H1 (cell line): ENCODE data around the gene CRNN. TPM values are rescaled to one million over a fixed set of nuclear protein-coding genes. Genes with fewer than 3 reads are reported as not detected.

Experiments used
- CTCF ChIA-PET: fragments of 300-600 bp; sonication (Branson Sonifier 250); formaldehyde crosslinking; loops from one replicate; lab custom pipeline; 2021; ENCODE audit not compliant: partially characterized antibody; lab: Charles Lee
- POLR2A ChIA-PET: fragments of 300-600 bp; sonication (Branson Sonifier 250); formaldehyde crosslinking; loops from one replicate; lab custom pipeline; 2021; ENCODE audit warnings: inconsistent platforms; ENCODE audit not compliant: partially characterized antibody; lab: Charles Lee
- DNase-seq, 2 experiments: peaks; one replicate each; pipeline versions ENCODE4 v3.0.0 to v3.0.0-alpha.2; 2010 to 2022; ENCODE audit warnings: low spot score in 2 of 2, low read depth in 1 of 2, mixed read lengths in 1 of 2
- FAIRE-seq: peaks from 2 replicates; lab custom pipeline; 2011; peaks lifted over from hg19 to GRCh38; lab: Jason Lieb, UNC
- H2AFZ ChIP-seq: 2 replicates; pipeline ENCODE4 v1.8.1; 2012; ENCODE audit warnings: low read length, inconsistent platforms
- H2AK5ac ChIP-seq: 2 replicates; pipeline ENCODE4 v1.6.1; 2013; ENCODE audit warnings: low read depth, low read length
- H2BK120ac ChIP-seq: replicated peaks from 2 replicates; pipeline ENCODE3; 2013; ENCODE audit warnings: low read depth, low read length, inconsistent platforms
- H2BK12ac ChIP-seq: 2 replicates; pipeline ENCODE4 v1.6.1; 2013; ENCODE audit warnings: low read depth, low read length
- H2BK15ac ChIP-seq: 2 replicates; pipeline ENCODE4 v1.6.1; 2013; ENCODE audit warnings: low read length
- H2BK20ac ChIP-seq: 2 replicates; pipeline ENCODE4 v1.6.1; 2013; ENCODE audit warnings: low read length
- H2BK5ac ChIP-seq: 2 replicates; pipeline ENCODE4 v1.6.1; 2013; ENCODE audit warnings: low read depth, low read length
- H3K14ac ChIP-seq: 2 replicates; pipeline ENCODE4 v1.6.1; 2013; ENCODE audit warnings: inconsistent platforms; ENCODE audit not compliant: insufficient read length
- H3K18ac ChIP-seq: 2 replicates; pipeline ENCODE4 v1.6.1; 2013; ENCODE audit warnings: low read length; ENCODE audit errors: extremely low read depth
- H3K23ac ChIP-seq: 2 replicates; pipeline ENCODE4 v1.6.1; 2013; ENCODE audit warnings: inconsistent platforms; ENCODE audit not compliant: insufficient read length
- H3K23me2 ChIP-seq: 2 replicates; pipeline ENCODE4 v1.6.1; 2013; ENCODE audit warnings: low read depth, low read length
- H3K27ac ChIP-seq: 2 replicates; pipeline ENCODE4 v1.6.1; 2011; ENCODE audit warnings: low read depth, low read length, inconsistent platforms
- H3K27me3 ChIP-seq, 4 experiments: replicated peaks in 1 of 4; 1 replicate in 1 of 4; 2 replicates in 3 of 4; pipeline versions ENCODE4 v1.6.1 to v1.8.1; 2011 to 2013; ENCODE audit warnings: low read length in 3 of 4, mild to moderate bottlenecking in 3 of 4, inconsistent platforms in 2 of 4, mixed read lengths in 2 of 4, moderate library complexity in 1 of 4; ENCODE audit not compliant: control insufficient read depth in 3 of 4, insufficient read depth in 3 of 4; ENCODE audit errors: extremely low read depth in 1 of 4
- H3K36me3 ChIP-seq, 4 experiments: 2 replicates each; pipeline versions ENCODE4 v1.6.1 to v1.8.1; 2011 to 2013; ENCODE audit warnings: mild to moderate bottlenecking in 4 of 4, low read length in 3 of 4, moderate library complexity in 2 of 4, control low read depth in 1 of 4, inconsistent platforms in 1 of 4; ENCODE audit not compliant: insufficient read depth in 4 of 4, control insufficient read depth in 2 of 4
- H3K4ac ChIP-seq: replicated peaks from 2 replicates; pipeline ENCODE3; 2013; ENCODE audit warnings: low read length, low read depth, mixed read lengths, inconsistent platforms; ENCODE audit not compliant: insufficient read length
- H3K4me1 ChIP-seq, 4 experiments: replicated peaks in 1 of 4; 1 replicate in 1 of 4; 2 replicates in 3 of 4; pipeline versions ENCODE4 v1.6.1 to v1.8.1; 2011 to 2013; ENCODE audit warnings: low read length in 3 of 4, inconsistent platforms in 2 of 4, mixed read lengths in 1 of 4; ENCODE audit not compliant: insufficient read depth in 4 of 4, control insufficient read depth in 3 of 4
- H3K4me2 ChIP-seq, 2 experiments: 2 replicates each; pipeline versions ENCODE4 v1.6.1 to v1.8.1; 2011 to 2013; ENCODE audit warnings: low read depth in 2 of 2, low read length in 2 of 2, control low read depth in 1 of 2, inconsistent platforms in 1 of 2, mild to moderate bottlenecking in 1 of 2; ENCODE audit not compliant: insufficient read depth in 1 of 2
- H3K4me3 ChIP-seq, 4 experiments: fragments of 200-600, 300-600 bp in 1 of 4; sonication (generic), shearing (Covaris generic), sonication (Bioruptor Twin) in 1 of 4; 2 replicates each; pipeline versions ENCODE4 v1.5.1 to v1.8.1; 2011 to 2016; ENCODE audit warnings: low read length in 4 of 4, low read depth in 3 of 4, control low read depth in 2 of 4, inconsistent platforms in 2 of 4, mild to moderate bottlenecking in 2 of 4, mixed read lengths in 1 of 4, moderate library complexity in 1 of 4; ENCODE audit not compliant: insufficient read depth in 2 of 4; ENCODE audit errors: extremely low read depth in 1 of 4
- H3K56ac ChIP-seq: replicated peaks from 2 replicates; pipeline ENCODE3; 2013; ENCODE audit warnings: low read depth, mild to moderate bottlenecking, mixed read lengths, low read length, inconsistent platforms; ENCODE audit not compliant: insufficient read length
- H3K79me1 ChIP-seq: 2 replicates; pipeline ENCODE4 v1.6.1; 2013; ENCODE audit warnings: low read depth, low read length, control low read depth
- H3K79me2 ChIP-seq, 2 experiments: 2 replicates each; pipeline versions ENCODE4 v1.6.1 to v1.8.1; 2012 to 2013; ENCODE audit warnings: low read length in 2 of 2, mild to moderate bottlenecking in 2 of 2, inconsistent platforms in 1 of 2; ENCODE audit not compliant: insufficient read depth in 2 of 2, control insufficient read depth in 1 of 2
- H3K9ac ChIP-seq, 4 experiments: replicated peaks in 1 of 4; 1 replicate in 1 of 4; 2 replicates in 3 of 4; pipeline versions ENCODE4 v1.6.1 to v1.8.1; 2011 to 2013; ENCODE audit warnings: low read depth in 3 of 4, low read length in 3 of 4, control low read depth in 2 of 4, mild to moderate bottlenecking in 2 of 4, moderate library complexity in 2 of 4, inconsistent platforms in 1 of 4; ENCODE audit errors: extremely low read depth in 1 of 4
- H3K9me3 ChIP-seq, 2 experiments: 2 replicates each; pipeline versions ENCODE4 v1.6.1 to v1.8.1; 2012 to 2013; ENCODE audit warnings: mild to moderate bottlenecking in 2 of 2, moderate library complexity in 2 of 2, control low read depth in 1 of 2, inconsistent platforms in 1 of 2, low read depth in 1 of 2, low read length in 1 of 2, mixed read lengths in 1 of 2; ENCODE audit not compliant: insufficient read depth in 2 of 2
- H4K20me1 ChIP-seq, 2 experiments: replicated peaks in 1 of 2; 2 replicates each; pipeline versions ENCODE3 to v1.8.1; 2011 to 2013; ENCODE audit warnings: inconsistent platforms in 2 of 2, low read length in 2 of 2, mild to moderate bottlenecking in 1 of 2; ENCODE audit not compliant: insufficient read depth in 2 of 2, control insufficient read depth in 1 of 2
- H4K5ac ChIP-seq: 2 replicates; pipeline ENCODE4 v1.6.1; 2013; ENCODE audit warnings: low read length, low read depth, mixed read lengths, inconsistent platforms; ENCODE audit not compliant: insufficient read length
- H4K8ac ChIP-seq: 2 replicates; pipeline ENCODE4 v1.8.0; 2013; ENCODE audit warnings: mild to moderate bottlenecking, moderate library complexity, low read length, inconsistent platforms; ENCODE audit not compliant: insufficient read depth; ENCODE audit errors: extremely low read depth
- H4K91ac ChIP-seq: replicated peaks from 2 replicates; pipeline ENCODE3; 2013; ENCODE audit warnings: low read length, mixed read lengths, inconsistent platforms; ENCODE audit not compliant: insufficient read length
- CEBPB ChIP-seq: IDR thresholded peaks from 2 replicates; pipeline ENCODE4 v1.6.1; 2012; ENCODE audit warnings: low read depth, low read length
- EZH2 ChIP-seq: fragments of 200-600 bp; sonication (generic); IDR thresholded peaks from 2 replicates; pipeline ENCODE4 v1.7.1; 2012; ENCODE audit warnings: low read depth, mild to moderate bottlenecking, moderate library complexity, low read length, inconsistent platforms; ENCODE audit not compliant: severe bottlenecking
- RAD21 ChIP-seq, 2 experiments: IDR thresholded peaks in 1 of 2; conservative IDR thresholded peaks in 1 of 2; 2 replicates each; pipeline ENCODE4 v1.6.1; 2011; ENCODE audit warnings: low read depth in 2 of 2, low read length in 2 of 2, improper control_type of control experiment in 1 of 2, inconsistent platforms in 1 of 2, mild to moderate bottlenecking in 1 of 2, moderate library complexity in 1 of 2
- SUZ12 ChIP-seq: fragments of 200-600 bp; sonication (generic); IDR thresholded peaks from 2 replicates; pipeline ENCODE4 v1.6.1; 2012; ENCODE audit warnings: mild to moderate bottlenecking, inconsistent platforms, low read length, moderate library complexity, mixed read lengths
- USF2 ChIP-seq: IDR thresholded peaks from 2 replicates; pipeline ENCODE4 v1.6.1; 2011; ENCODE audit warnings: low read length, improper control_type of control experiment
- WGBS, 2 experiments: shearing (Covaris generic) in 1 of 2; methylation state at CpG; one replicate each; pipeline versions ENCODE4 v1.1.6 to v1.1.7; 2013 to 2015; ENCODE audit warnings: low lambda C conversion rate in 2 of 2, mixed read lengths in 2 of 2, inconsistent platforms in 1 of 2, low coverage in 1 of 2, missing lambda C conversion rate in 1 of 2; ENCODE audit not compliant: insufficient replicate concordance in 2 of 2, insufficient coverage in 1 of 2, insufficient read length in 1 of 2; ENCODE audit errors: extremely low coverage in 1 of 2, missing lambda C conversion rate in 1 of 2; 5-methylcytosine and 5-hydroxymethylcytosine counted together
- polyA plus RNA-seq, 7 experiments: library from polyadenylated mRNA; depleted of rRNA in 3 of 7; stranded (reverse) in 5 of 7; unstranded in 2 of 7; fragments of >200 nt in 5 of 7; fragments of 200-250 nt in 2 of 7; gene quantifications; 1 replicate in 5 of 7; 2 replicates in 1 of 7; 4 replicates in 1 of 7; pipeline versions ENCODE4 v1.2.1 to v1.2.3, GENCODE V29; 2011 to 2013; ENCODE audit warnings: missing spikeins in 2 of 7, mixed read lengths in 2 of 7
- total RNA-seq: library from RNA; stranded (reverse); fragmentation: NEBNext Ultra II Directional; extraction: Animal tissue kit (Norgen Biotek cat#: 25700); gene quantifications from 2 replicates; pipeline ENCODE4 v1.2.1, GENCODE V29; 2021

The CRNN gene
- total and polyA plus RNA-seq, 2 of the 8 experiments (the other 6 are each of a cell fraction or from before 2014, with no cell fraction given), result not detected

DNA sequence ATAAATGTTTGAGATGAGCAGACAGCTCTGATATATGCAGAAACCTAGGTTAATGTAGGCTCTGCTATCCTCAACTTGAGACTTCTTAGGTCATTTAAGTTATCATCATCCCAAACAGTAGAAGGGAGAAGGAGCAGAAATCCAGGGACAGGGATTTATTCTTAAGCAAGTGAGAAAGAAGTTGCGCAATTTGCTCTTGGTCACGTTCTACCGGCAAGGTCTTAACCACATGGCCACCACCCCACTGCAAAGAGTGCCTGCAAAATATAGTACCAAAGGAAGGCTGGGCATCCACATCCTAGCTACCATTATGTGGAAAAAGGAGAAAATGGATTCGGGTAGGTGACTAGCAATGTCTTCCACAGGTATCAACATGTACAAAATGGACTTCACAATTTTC lies 25.2 kb downstream of the CRNN start:
- Histone ChIP-seq H3K4me2 (no peak overlapping the region), H3K56ac (no peak overlapping the region), H2BK15ac (no peak overlapping the region), H3K9ac (no peak overlapping the region), H4K20me1 (no peaks in the 10 kb centered on the region), H3K9me3 (peaks cover 69 to 70% of the 10 kb centered on the region in 2 experiments), H4K91ac (no peak overlapping the region), H3K27ac (no peak overlapping the region), H3K4ac (no peak overlapping the region), H3K4me3 (no peak overlapping the region), H2BK5ac (no peak overlapping the region), H4K5ac (no peak overlapping the region)
- WGBS, 2 experiments, result 79% methylated on average over 4 of the region's 4 CpGs; no CpG with 5 or more reads in 1 of the 2 experiments
- FAIRE-seq, result no peak
- no peak for TF ChIP-seq EZH2
- peak; percentile 47; the same call in 1 of the 2 replicates for TF ChIP-seq CEBPB
- TF ChIP-seq SUZ12, result no peak
- no peak for TF ChIP-seq USF2
- TF ChIP-seq RAD21 (IDR thresholded peaks at IDR 0.05 in 1 of 2, conservative IDR thresholded peaks at IDR 0.05 in 1 of 2; ENCODE audit: low read depth in 2 of 2, low read length in 2 of 2), result no peak
- TF ChIP-seq, all 59 proteins: peak for 1
- H3K79me1 ChIP-seq, result no peaks in the 10 kb centered on the region
- H3K79me2 ChIP-seq, result no peaks in the 10 kb centered on the region
- H3K18ac ChIP-seq, result no peak overlapping the region
- H2AFZ ChIP-seq, result no peak overlapping the region
- H3K23ac ChIP-seq, result no peak overlapping the region
- DNase-seq, result no peak
- H3K36me3 ChIP-seq, result no peaks in the 10 kb centered on the region
- no peak overlapping the region for H4K8ac ChIP-seq
- H2BK12ac ChIP-seq, result no peak overlapping the region
- no peak overlapping the region for H2AK5ac ChIP-seq
- H3K4me1 ChIP-seq, result no peaks in the 10 kb centered on the region
- ChIA-PET POLR2A (no interaction called here), CTCF (no interaction called here)
- no peaks in the 10 kb centered on the region for H3K23me2 ChIP-seq
- H2BK20ac ChIP-seq, result no peak overlapping the region
- no peaks in the 10 kb centered on the region for H3K27me3 ChIP-seq
- no peak overlapping the region for H2BK120ac ChIP-seq
- no peak overlapping the region for H3K14ac ChIP-seq
